Mesodermal cell (in vitro differentiated cells): ENCODE results near the gene CALR3.
"Not testable (repeated sequence)": the region's sequence is repeated elsewhere in the genome, so short reads cannot be mapped to it uniquely, and the experiment has no call there.

Experiments
- H3K27ac ChIP-seq: 2 replicates; pipeline ENCODE4 v1.7.0; 2013; ENCODE audit warnings: mild to moderate bottlenecking, low read depth, low read length, moderate library complexity; ENCODE audit not compliant: severe bottlenecking
- H3K36me3 ChIP-seq: 2 replicates; pipeline ENCODE4 v1.7.1; 2013; ENCODE audit warnings: mild to moderate bottlenecking, low read length, moderate library complexity; ENCODE audit not compliant: control insufficient read depth, insufficient read depth
- H3K4me1 ChIP-seq: one replicate; pipeline ENCODE4 v1.7.1; 2013; ENCODE audit warnings: mild to moderate bottlenecking, low read length; ENCODE audit not compliant: insufficient read depth, control insufficient read depth, poor library complexity, severe bottlenecking
- H3K4me3 ChIP-seq: 2 replicates; pipeline ENCODE4 v1.7.0; 2013; ENCODE audit warnings: low read length, control low read depth, mild to moderate bottlenecking; ENCODE audit not compliant: insufficient read depth, poor library complexity, severe bottlenecking; ENCODE audit errors: extremely low read depth
- H3K9me3 ChIP-seq: 2 replicates; pipeline ENCODE4 v1.7.1; 2013; ENCODE audit warnings: mild to moderate bottlenecking, low read length, moderate library complexity; ENCODE audit not compliant: control insufficient read depth
- WGBS, 2 experiments: methylation state at CpG; one replicate each; pipeline ENCODE4 v1.1.5; 2013; ENCODE audit warnings: missing lambda C conversion rate in 2 of 2; ENCODE audit not compliant: insufficient coverage in 2 of 2; 5-methylcytosine and 5-hydroxymethylcytosine counted together

Gene CALR3

DNA sequence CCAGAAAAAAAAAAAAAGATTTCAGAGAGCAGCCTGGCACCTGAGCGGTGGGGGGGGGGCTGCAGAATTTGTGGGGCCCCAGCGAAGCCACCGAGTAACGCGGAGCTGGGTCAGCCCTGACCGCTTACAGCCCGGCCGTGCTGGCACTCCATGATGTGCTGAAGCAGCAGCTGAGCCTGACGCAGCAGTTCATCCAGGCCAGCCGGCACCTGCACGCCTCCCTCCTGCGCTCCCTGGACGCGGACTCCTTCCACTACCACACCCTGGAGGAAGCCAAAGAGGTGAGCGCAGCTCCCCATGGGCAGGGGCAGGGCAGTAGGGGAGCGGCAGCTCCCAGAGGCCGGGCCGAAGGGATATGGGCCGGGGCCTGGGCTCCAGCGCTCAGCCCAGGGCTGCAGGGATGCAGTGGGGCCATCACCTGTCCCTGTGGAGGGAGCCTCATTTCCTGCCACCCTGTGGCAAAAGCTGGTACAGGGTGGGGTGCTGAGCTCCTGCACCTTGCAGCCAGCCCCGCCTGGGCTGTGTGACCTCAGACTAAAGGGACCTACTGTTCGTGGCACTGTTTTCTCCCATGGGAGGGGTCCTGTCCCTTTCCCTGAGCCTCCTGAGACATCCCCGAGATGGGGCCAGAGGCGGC lies 18.5 kb upstream of the CALR3 start:
- 92 to 93% methylated on average over 20 to 21 of the region's 24 CpGs for whole genome bisulfite sequencing, 2 experiments
- Histone ChIP-seq H3K27ac (no peak overlapping the region), H3K4me1 (no peaks in the 10 kb centered on the region), H3K36me3 (peaks cover 54% of the 10 kb centered on the region), H3K9me3 (no peaks in the 10 kb centered on the region), H3K4me3 (no peak overlapping the region)

DNA sequence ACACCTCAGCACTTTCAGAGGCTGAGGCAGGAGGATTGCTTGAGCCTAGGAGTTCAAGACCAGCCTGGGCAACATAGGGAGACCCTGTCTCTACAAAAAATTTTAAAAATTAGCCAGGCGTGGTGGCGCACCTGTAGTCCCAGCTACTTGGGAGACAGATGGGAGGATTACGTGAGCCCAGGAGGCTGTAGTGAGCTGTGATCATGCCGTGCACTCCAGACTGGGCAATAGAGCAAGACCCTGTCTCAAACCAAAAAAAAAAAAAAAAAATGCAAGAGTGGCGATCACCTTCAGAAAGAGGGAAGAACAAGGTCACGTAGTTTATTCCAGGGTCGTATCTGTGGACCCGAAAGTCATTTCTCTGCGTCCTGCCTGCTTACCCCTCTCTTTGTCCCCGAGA lies 16.6 kb upstream of the CALR3 start:
- not testable (repeated sequence) for H3K27ac ChIP-seq, H3K4me3 ChIP-seq, H3K9me3 ChIP-seq, H3K4me1 ChIP-seq
- peaks cover 45% of the 10 kb centered on the region for H3K36me3 ChIP-seq
- WGBS, 2 experiments = 92 to 97% methylated on average over 7 to 10 of the region's 10 CpGs

DNA sequence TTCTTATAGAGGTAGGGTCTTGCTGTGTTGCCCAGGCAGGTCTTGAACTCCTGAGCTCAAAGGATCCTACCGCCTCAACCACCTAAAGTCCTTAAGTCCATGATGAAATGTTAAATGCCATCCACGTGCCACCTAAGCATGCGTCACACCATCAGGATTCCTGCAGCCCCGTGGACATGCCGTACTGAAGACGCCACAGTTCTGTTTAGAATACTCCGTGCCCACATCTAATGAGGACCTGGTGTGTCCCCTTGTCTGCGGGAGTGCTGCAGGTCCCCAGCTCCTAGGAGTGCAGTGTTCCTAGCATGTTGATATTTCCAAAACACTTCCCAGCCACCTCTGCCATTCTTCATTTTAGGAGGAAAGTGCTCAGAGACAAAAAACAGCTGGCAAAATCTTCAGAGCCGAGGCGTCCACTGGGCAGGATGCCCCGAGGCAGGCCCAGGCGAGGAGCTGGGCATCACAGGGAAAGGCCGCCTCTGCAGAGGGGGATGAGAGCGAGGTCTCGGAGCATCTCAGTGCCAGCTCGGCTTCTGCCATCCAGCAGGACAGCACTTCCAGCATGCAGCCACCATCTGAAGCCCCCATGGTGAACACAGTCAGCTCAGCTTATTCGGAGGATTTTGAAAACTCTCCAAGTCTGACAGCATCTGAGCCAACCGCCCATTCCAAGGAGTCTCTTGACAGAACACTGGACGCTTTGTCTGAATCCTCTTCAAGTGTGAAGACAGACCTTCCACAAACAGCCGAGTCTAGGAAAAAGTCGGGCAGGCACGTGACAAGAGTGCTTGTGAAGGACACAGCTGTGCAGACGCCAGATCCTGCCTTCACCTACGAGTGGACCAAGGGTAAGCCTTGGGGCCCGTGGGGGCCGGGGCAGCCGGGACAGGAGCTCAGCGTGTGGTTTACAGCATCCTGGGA lies 13.4 kb upstream of the CALR3 start:
- Histone ChIP-seq H3K36me3 (peaks cover 44% of the 10 kb centered on the region), H3K4me1 (no peaks in the 10 kb centered on the region), H3K4me3 (no peak overlapping the region), H3K9me3 (no peaks in the 10 kb centered on the region), H3K27ac (no peak overlapping the region)
- 93 to 96% methylated on average over 26 to 28 of the region's 28 CpGs for WGBS, 2 experiments

DNA sequence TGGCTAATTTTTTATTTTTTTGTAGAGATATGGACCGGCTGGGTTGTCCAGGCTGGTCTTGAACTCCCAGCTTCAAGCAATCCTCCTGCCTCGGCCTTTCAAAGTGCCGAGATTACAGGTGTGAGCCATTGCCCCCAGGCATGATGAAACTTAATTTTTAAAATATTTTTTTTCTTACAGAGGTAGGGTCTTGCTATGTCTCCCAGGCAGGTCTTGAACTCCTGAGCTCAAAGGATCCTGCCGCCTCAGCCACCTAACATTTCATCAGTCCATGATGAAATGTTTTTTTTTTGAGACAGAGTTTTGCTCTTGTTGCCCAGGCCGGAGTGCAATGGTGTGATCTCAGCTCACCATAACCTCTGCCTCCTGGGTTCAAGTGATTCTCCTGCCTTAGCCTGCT lies 12.6 kb upstream of the CALR3 start:
- Histone ChIP-seq H3K9me3 (no peaks in the 10 kb centered on the region), H3K4me3 (no peak overlapping the region), H3K36me3 (peaks cover 51% of the 10 kb centered on the region), H3K27ac (no peak overlapping the region), H3K4me1 (no peaks in the 10 kb centered on the region)
- 80 to 93% methylated on average over 2 to 3 of the region's 5 CpGs for WGBS, 2 experiments

DNA sequence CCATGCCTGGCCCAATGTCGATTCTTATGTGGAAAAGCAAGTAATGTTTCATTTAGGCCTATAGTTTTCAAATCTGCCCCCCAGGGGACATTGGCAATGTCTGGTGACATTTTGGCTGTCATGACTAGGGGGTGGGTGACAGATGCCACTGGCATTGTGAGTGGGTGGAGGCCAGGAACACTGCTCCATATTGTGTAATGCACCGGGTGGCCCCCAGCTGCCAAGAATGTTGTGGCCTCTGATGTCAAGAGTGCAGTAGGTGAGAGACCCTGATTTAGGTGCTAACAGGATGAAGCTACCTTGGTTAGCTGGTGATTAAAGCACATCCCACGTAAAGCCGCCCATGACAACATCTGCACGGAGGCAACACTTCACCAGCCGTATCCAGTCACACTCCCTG lies 11.0 kb upstream of the CALR3 start:
- Histone ChIP-seq H3K36me3 (peaks cover 54% of the 10 kb centered on the region), H3K9me3 (no peaks in the 10 kb centered on the region), H3K27ac (no peak overlapping the region), H3K4me3 (no peak overlapping the region), H3K4me1 (no peaks in the 10 kb centered on the region)
- WGBS, 2 experiments = 96 to 97% methylated on average over 4 to 6 of the region's 6 CpGs

DNA sequence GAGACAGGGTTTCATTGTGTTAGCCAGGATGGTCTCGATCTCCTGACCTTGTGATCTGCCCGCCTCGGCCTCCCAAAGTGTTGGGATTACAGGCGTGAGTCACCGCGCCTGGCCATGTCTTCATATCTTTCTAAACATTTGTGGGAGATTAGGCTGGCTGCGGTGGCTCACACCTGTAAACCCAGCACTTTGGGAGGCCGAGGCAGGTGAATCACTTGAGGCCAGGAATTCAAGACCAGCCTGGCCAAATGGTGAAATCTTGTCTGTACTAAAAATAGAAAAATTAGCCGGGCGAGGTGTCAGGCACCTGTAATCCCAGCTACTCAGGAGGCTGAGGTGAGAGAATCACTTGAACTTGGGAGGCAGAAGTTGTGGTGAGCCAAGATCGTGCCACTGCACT lies 10.2 kb upstream of the CALR3 start:
- H3K4me3 ChIP-seq, H3K9me3 ChIP-seq, H3K27ac ChIP-seq, H3K4me1 ChIP-seq: not testable (repeated sequence)
- 91 to 100% methylated on average over 5 to 10 of the region's 11 CpGs for WGBS, 2 experiments
- H3K36me3 ChIP-seq = peaks cover 51% of the 10 kb centered on the region

DNA sequence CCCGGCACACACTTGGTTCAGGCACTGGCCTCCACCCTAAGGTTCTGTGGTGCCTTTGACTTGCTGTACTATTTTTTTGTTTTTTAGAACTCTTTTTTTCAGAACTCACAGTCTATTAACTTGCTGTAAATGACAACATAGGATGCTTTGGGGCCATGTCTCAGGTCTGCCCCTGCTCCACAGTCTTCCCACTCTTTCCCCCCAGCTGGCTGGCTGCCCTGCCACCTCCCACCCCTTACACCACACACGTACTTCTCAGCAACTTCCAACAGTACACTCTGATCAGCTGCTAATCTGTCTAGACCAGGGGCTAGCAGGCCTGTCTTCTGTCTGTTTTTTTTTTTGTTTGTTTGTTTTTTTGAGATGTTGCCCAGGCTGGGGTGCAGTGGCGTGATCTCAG lies 8.3 kb upstream of the CALR3 start:
- no peaks in the 10 kb centered on the region for H3K9me3 ChIP-seq
- WGBS, 2 experiments = 85 to 90% methylated on average over 2 of the region's 3 CpGs

DNA sequence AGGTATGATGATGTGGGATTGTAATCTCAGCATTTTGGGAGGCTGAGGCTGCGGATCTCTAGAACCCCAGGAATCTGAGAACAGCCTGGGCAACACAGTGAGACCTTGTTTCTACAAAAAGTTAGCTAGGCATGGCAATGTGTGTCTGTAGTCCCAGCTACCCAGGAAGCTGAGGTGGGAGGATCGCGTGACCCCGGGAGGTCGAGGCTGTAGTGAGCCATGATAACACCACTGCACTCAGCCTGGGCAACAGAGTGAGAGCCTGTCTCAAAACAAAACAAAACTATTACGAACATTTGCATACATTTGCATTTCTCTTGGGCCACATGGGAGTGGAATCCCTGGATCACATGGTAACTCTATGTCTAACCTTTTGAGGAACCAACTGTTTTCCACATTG lies 1.9 kb upstream of the CALR3 start:
- 80 to 84% methylated on average over 6 of the region's 6 CpGs for WGBS, 2 experiments
- H3K36me3 ChIP-seq = peaks cover 10% of the 10 kb centered on the region
- H3K9me3 ChIP-seq = no peaks in the 10 kb centered on the region
- no peak overlapping the region for H3K4me3 ChIP-seq
- H3K27ac ChIP-seq = no peak overlapping the region
- H3K4me1 ChIP-seq = no peaks in the 10 kb centered on the region

More for the DNA sequence above, 8.3 kb upstream of the CALR3 start:
- H3K27ac ChIP-seq = no peak overlapping the region
- H3K4me3 ChIP-seq = no peak overlapping the region
- no peaks in the 10 kb centered on the region for H3K4me1 ChIP-seq
- peaks cover 49% of the 10 kb centered on the region for H3K36me3 ChIP-seq

DNA sequence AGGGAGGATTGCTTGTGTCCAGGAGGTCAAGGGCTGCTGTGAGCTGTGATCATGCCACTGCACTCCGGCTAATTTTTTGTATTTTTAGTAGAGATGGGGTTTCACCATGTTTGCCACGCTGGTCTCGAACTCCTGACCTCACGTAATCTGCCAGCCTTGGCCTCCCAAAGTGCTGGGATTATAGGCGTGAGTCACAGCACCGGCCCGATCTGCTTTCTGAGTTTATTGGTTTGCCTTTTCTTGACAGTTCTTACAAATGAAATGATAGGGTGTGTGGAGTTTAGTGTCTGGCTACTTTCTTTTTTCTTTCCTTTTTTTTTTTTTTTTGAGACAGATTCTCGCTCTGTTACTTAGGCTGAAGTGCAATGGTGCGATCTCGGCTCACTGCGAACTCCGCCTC lies 1.1 kb upstream of the CALR3 start:
- Histone ChIP-seq H3K4me3 (peak overlapping the region; percentile 70), H3K36me3 (peaks cover 7% of the 10 kb centered on the region), H3K4me1 (no peaks in the 10 kb centered on the region), H3K27ac (no peak overlapping the region), H3K9me3 (no peaks in the 10 kb centered on the region)
- WGBS, 2 experiments = 92% methylated on average over 10 to 11 of the region's 12 CpGs

DNA sequence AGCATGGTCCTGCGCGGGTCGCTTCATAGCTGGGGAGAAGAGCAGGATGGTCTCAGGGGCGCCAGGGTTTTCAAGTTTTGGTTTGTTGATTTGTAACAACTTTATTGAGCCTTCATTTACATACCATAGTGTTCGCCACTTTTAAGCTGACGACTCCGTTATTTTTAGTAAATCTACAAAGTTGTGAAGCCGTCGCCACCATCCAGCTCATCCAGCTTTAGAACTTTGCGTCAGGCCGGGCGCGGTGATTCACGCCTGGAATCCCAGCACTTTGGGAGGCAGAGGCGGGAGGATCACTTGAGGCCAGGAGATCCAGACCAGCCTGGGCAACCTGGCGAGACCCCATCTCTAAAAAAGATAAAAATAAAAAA lies 631 bp upstream of the CALR3 start:
- WGBS, 2 experiments = 53 to 82% methylated on average over 11 to 12 of the region's 16 CpGs
- Histone ChIP-seq H3K4me3 (peak overlapping the region; percentile 70), H3K4me1 (no peaks in the 10 kb centered on the region), H3K9me3 (no peaks in the 10 kb centered on the region), H3K36me3 (peaks cover 7% of the 10 kb centered on the region), H3K27ac (peak overlapping the region; percentile 59)

DNA sequence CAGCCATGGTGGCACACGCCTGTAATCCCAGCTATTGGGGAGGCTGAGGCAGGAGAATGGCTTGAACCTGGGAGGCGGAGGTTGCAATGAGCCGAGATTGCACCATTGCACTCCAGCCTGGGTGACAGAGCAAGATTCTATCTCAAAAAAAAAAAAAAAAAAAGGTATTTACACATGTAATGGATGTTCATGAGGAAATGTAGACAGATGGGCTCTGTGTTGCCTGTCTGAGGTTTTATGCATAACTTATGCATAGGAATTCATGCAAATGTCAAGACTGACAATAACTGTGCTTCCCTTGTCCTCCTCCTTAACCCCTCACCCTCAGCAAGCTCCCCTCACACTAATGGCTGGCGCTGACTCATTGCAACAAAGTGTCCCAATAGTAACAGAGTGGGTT lies 9.5 kb downstream of the CALR3 start:
- H3K27ac ChIP-seq, H3K4me1 ChIP-seq, H3K9me3 ChIP-seq, H3K36me3 ChIP-seq, H3K4me3 ChIP-seq: not testable (repeated sequence)
- 50% methylated on average over 1 of the region's 4 CpGs; no CpG with 5 or more reads in 1 of the 2 experiments for WGBS, 2 experiments
